Measurements from ENCODE around the gene SIRT2. TPM values are rescaled to one million over a fixed set of nuclear protein-coding genes. Genes with fewer than 3 reads are reported as not detected.
A peak's percentile ranks its signal among the peaks of the same experiment; 100 is the strongest.

SIRT2 gene
- polyA plus RNA-seq, 3 donors, result 57.5 to 65.9 (median 64.3) TPM

- H3K4me3 ChIP-seq (replicated peaks in 1 of 3; ENCODE audit: low read depth in 2 of 3, low read length in 3 of 3), result peak overlapping the region; percentile 24 to 77 (median 65)
- peaks cover 0 to 7% (median 0%) of the 10 kb centered on the region in 7 donors for H3K9me3 Mint-ChIP-seq
- H3K27me3 ChIP-seq (ENCODE audit: control insufficient read depth in 2 of 2, insufficient read depth in 2 of 2, low read length in 2 of 2), result no peaks in the 10 kb centered on the region
- H3K79me2 ChIP-seq (ENCODE audit: insufficient read depth, low read length), result no peaks in the 10 kb centered on the region
- TF ChIP-seq, protein P1, sequence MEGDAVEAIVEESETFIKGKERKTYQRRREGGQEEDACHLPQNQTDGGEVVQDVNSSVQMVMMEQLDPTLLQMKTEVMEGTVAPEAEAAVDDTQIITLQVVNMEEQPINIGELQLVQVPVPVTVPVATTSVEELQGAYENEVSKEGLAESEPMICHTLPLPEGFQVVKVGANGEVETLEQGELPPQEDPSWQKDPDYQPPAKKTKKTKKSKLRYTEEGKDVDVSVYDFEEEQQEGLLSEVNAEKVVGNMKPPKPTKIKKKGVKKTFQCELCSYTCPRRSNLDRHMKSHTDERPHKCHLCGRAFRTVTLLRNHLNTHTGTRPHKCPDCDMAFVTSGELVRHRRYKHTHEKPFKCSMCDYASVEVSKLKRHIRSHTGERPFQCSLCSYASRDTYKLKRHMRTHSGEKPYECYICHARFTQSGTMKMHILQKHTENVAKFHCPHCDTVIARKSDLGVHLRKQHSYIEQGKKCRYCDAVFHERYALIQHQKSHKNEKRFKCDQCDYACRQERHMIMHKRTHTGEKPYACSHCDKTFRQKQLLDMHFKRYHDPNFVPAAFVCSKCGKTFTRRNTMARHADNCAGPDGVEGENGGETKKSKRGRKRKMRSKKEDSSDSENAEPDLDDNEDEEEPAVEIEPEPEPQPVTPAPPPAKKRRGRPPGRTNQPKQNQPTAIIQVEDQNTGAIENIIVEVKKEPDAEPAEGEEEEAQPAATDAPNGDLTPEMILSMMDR (IDR thresholded peaks at IDR 0.05), result no peak
- peak overlapping the region; percentile 89 for H2AFZ ChIP-seq (ENCODE audit: insufficient read depth, low read depth, low read length, poor library complexity, severe bottlenecking)
- no peaks in the 10 kb centered on the region for H4K20me1 ChIP-seq (ENCODE audit: insufficient read depth, low read length)
- peaks cover 2 to 3% (median 2%) of the 10 kb centered on the region in 3 donors for H3K27me3 Mint-ChIP-seq (ENCODE audit: low read depth in 3 of 3)
- H3K4me3 Mint-ChIP-seq, result peak overlapping the region; percentile 86 to 95
- H3K9ac ChIP-seq (ENCODE audit: insufficient read depth, low read length, poor library complexity, severe bottlenecking), result peak overlapping the region; percentile 54
- peaks cover 34% of the 10 kb centered on the region for H3K4me1 Mint-ChIP-seq
- intact Hi-C loops (cut with micrococcal nuclease), result loop anchor here in 1 of 2 donors (2.0 kb wide), 1 partner anchor 16 kb away; no protein-coding TSS in a partner anchor
- peaks cover 26 to 34% of the 10 kb centered on the region in 2 donors for H3K4me1 ChIP-seq (ENCODE audit: control insufficient read depth in 1 of 2, insufficient read depth in 2 of 2, low read length in 2 of 2)
- no peaks in the 10 kb centered on the region for H3K36me3 ChIP-seq (replicated peaks in 1 of 2; ENCODE audit: control insufficient read depth in 1 of 2, insufficient read depth in 2 of 2, low read length in 2 of 2)
- 3% methylated on average over 28 of the region's 34 CpGs for WGBS (ENCODE audit: insufficient coverage)
- H3K9me3 ChIP-seq (replicated peaks in 1 of 2; ENCODE audit: control insufficient read depth in 1 of 2, insufficient read depth in 1 of 2, low read length in 2 of 2), result no peaks in the 10 kb centered on the region
- peak; percentile 18 to 58 (median 54) for DNase-seq
- no peak overlapping the region for H3K27ac ChIP-seq (ENCODE audit: low read depth in 1 of 2, low read length in 2 of 2)
- H3K4me2 ChIP-seq (replicated peaks; ENCODE audit: extremely low read depth, low read length, poor library complexity, severe bottlenecking), result peak overlapping the region; percentile 87
- H3K27ac Mint-ChIP-seq, result peak overlapping the region in 4 of 7 donors; percentile 10 to 84 (median 62)
- H3K36me3 Mint-ChIP-seq, result peaks cover 10 to 14% of the 10 kb centered on the region in 2 donors
Measured at GRCh38 chr19:38869160-38869835, 30.1 kb downstream of the SIRT2 start.

GRCh38 chr19:38868551-38868950, 30.9 kb downstream of the SIRT2 start:
- H3K9me3 ChIP-seq (replicated peaks in 1 of 2; ENCODE audit: control insufficient read depth in 1 of 2, insufficient read depth in 1 of 2, low read length in 2 of 2), result no peaks in the 10 kb centered on the region
- no peaks in the 10 kb centered on the region for H3K79me2 ChIP-seq (ENCODE audit: insufficient read depth, low read length)
- H3K27me3 Mint-ChIP-seq (ENCODE audit: low read depth in 3 of 3), result peaks cover 2 to 3% (median 2%) of the 10 kb centered on the region in 3 donors
- peaks cover 10 to 12% of the 10 kb centered on the region in 2 donors for H3K36me3 Mint-ChIP-seq
- no peak overlapping the region for H3K27ac ChIP-seq (ENCODE audit: low read depth in 1 of 2, low read length in 2 of 2)
- H3K36me3 ChIP-seq (replicated peaks in 1 of 2; ENCODE audit: control insufficient read depth in 1 of 2, insufficient read depth in 2 of 2, low read length in 2 of 2), result no peaks in the 10 kb centered on the region
- peaks cover 35% of the 10 kb centered on the region for H3K4me1 Mint-ChIP-seq
- 71% methylated on average over 1 of the region's 6 CpGs for WGBS (ENCODE audit: insufficient coverage)
- peak overlapping the region in 1 of 7 donors; percentile 46 for H3K27ac Mint-ChIP-seq
- H2AFZ ChIP-seq (ENCODE audit: insufficient read depth, low read depth, low read length, poor library complexity, severe bottlenecking), result no peak overlapping the region
- no peak overlapping the region for H3K9ac ChIP-seq (ENCODE audit: insufficient read depth, low read length, poor library complexity, severe bottlenecking)
- H3K4me3 Mint-ChIP-seq, result peak overlapping the region in 1 of 2 donors; percentile 57
- H4K20me1 ChIP-seq (ENCODE audit: insufficient read depth, low read length), result no peaks in the 10 kb centered on the region
- peaks cover 27 to 36% of the 10 kb centered on the region in 2 donors for H3K4me1 ChIP-seq (ENCODE audit: control insufficient read depth in 1 of 2, insufficient read depth in 2 of 2, low read length in 2 of 2)
- no peak for DNase-seq
- peaks cover 0 to 7% (median 0%) of the 10 kb centered on the region in 7 donors for H3K9me3 Mint-ChIP-seq
- no peak overlapping the region for H3K4me3 ChIP-seq (replicated peaks in 1 of 3; ENCODE audit: low read depth in 2 of 3, low read length in 3 of 3)
- intact Hi-C loops (cut with micrococcal nuclease), result loop anchor here in 1 of 2 donors (2.0 kb wide), 1 partner anchor 16 kb away; no protein-coding TSS in a partner anchor
- TF ChIP-seq, protein P1 (IDR thresholded peaks at IDR 0.05), result no peak
- H3K27me3 ChIP-seq (ENCODE audit: control insufficient read depth in 2 of 2, insufficient read depth in 2 of 2, low read length in 2 of 2), result no peaks in the 10 kb centered on the region
- H3K4me2 ChIP-seq (replicated peaks; ENCODE audit: extremely low read depth, low read length, poor library complexity, severe bottlenecking), result peak overlapping the region; percentile 87
